HG03432 (cell line): ENCODE measurements around the gene KLF4.
"Not testable (repeated sequence)": the region's sequence is repeated elsewhere in the genome, so short reads cannot be mapped to it uniquely, and the experiment has no call there.

ENCODE experiments used
- ATAC-seq: cut with Tn5 transposase; IDR thresholded peaks from one replicate; pipeline ENCODE4 v1.9.1; 2021; ENCODE audit warnings: mild to moderate bottlenecking, moderate library complexity; ENCODE audit not compliant: unreplicated experiment

The KLF4 gene

DNA sequence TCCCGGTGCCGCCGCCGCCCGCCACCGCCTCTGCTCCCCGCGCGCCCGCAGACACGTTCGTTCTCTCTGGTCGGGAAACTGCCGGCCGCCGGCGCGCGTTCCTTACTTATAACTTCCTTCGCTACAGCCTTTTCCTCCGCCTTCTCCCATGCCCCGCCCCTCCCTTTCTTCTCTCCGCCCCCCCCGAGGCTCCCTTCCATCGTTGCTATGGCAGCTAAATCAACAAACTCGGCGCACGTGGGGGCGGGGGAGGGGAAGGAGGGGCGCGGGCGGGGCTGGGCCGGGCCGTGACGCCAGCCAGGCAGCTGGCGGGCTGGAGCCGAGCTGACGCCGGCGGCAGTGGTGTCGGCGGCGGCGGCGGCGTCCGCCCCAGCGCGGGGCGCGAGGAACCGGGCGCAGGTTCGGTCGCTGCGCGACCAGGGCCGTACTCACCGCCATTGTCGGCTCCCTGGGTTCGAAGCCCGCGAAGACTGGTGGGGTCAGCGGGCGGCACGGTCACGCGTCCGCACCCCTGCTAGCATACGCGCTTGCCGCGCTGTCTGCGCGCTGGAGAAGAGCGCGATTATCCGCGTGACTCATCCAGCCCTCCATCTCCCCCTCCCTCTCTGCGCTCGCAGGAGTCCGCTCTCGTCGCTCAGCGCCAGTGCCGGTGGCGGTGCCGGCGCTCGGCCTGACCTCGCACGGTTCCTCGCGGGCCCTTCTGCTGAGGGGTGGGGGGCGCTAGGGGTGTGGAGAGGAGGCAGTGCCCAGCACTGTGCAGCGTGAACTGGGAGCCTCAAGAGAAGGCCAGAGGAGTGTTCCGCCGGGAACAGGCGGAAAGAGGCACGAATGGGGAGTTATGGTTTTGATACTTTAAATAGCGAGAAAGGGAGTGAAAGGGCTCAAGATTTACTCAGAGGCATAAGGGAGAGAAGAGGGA is at the start of gene KLF4:
KLF4 (minus strand) TSS at position 83 of the 919 bp plus-strand sequence. CDS start 597 bp downstream, outside the sequence.
- peak; percentile 72 for ATAC-seq

DNA sequence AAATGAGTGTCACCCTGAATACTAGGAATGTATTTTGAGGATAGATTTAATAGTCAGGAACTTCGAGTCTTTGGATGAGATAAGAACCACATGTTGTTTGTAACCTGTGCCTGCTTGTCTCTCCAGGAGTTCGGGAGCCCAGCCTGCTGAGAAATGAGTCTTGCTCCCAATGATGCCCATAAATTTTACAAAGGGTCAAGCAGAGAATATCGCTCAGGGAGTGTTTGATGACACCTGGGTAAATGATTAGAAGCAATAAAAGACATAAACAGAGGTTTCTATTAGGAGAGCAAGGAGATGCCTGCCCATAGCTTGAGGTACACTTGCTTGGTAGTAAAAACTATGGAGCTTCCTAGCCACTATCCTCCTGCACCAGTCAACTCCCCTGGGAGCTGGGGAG is 46.9 kb upstream of the KLF4 start:
- no peak for ATAC-seq

DNA sequence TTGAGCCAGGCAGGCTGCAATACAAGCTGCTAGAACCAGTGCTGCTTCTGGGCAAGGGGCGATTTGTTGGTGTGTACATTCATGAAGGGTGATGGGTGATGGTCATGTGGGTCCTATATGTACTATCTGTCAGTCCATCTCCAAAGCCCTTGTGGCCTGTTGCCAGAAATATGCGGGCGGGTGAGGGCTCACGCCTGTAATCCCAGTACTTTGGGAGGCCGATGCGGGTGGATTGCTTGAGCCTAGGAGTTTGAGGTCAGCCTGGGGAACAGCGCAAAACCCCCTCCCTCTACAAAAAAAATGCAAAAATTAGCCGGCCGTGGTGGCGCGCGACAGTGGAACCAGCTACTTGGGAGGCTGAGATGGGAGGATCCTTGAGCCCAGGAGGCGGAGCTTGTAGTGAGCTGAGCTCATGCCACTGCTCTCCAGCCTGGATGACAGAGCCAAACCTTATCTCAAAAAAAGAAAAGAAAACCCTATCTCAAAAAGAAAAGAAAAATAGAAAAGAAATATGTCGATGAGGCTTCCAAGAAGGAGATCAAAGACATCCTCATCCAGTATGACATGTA is 45.0 kb upstream of the KLF4 start:
- ATAC-seq, result no peak

DNA sequence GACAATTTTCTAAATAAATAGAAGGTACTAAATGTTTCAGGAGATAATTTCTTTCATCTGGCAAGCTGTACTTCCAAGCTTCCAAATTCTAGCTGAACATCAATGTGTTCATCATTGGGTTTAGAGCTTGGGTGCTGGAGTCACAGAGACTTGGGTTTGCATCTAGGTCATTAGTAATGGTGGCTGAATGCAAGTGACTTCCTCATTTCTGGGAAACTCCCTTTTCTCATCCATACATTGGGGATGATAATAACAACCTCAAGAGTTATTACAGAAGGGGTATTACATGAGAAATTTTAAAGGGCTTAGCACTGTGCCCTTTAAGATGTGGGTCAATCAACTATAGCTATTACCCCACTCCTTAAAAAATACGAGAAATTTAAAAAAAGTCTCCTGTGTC is 41.1 kb upstream of the KLF4 start:
- ATAC-seq, result no peak

DNA sequence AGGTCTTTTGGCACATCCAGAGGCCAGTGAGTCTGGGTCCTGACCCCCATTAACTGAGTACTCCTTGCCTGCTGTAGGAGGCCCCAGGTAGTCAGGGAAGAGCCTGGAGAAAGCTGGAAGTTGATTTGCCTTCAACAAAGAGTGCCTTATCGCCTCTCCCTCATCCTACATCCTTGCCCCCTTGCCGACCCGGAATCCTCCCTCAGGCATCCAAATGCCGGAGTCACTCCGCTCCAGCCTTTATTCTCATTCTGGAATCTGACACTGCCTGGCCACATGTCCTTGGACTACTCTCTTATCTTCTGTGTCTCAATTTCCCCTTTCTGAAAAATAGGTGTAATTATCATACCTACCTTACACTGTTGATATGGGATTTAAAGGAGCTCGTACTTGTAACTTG is 39.1 kb upstream of the KLF4 start:
- no peak for ATAC-seq

DNA sequence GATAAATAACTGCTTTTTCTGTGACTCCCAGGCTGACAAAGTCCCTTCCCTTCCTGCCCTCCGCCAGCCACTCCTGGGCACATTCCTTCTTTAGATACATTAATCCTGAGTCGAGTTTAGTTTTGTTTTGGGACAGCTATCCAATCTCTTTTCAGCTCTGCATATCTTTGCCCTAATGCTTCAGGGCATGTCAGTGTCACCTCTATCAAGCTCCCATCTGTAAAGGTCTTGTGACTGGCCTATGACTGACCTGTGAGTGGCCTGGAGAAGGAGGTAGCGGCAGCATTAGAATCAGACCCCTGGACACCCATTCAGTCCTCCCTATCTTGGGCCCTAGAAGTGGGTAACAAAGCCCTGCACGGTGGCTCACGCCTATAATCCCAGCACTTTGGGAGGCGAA is 34.0 kb upstream of the KLF4 start:
- ATAC-seq, result no peak

DNA sequence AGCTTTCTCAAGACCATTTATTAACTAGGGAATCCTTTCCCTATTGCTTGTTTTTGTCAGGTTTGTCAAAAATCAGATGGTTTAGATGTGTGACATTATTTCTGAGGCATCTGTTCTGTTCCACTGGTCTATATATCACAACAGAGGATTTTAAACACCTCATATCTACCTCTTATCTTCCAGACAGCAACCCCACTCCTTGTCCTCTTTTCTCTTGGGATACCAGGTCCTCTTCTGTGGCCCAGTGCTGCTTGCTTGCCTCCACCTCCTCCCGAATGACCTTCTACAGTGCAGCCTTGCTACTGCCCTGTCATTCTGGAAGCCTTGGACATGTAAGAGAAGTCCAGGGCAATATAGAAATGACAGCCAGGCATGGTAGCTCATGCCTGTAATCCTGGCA is 30.6 kb upstream of the KLF4 start:
- ATAC-seq, result no peak

DNA sequence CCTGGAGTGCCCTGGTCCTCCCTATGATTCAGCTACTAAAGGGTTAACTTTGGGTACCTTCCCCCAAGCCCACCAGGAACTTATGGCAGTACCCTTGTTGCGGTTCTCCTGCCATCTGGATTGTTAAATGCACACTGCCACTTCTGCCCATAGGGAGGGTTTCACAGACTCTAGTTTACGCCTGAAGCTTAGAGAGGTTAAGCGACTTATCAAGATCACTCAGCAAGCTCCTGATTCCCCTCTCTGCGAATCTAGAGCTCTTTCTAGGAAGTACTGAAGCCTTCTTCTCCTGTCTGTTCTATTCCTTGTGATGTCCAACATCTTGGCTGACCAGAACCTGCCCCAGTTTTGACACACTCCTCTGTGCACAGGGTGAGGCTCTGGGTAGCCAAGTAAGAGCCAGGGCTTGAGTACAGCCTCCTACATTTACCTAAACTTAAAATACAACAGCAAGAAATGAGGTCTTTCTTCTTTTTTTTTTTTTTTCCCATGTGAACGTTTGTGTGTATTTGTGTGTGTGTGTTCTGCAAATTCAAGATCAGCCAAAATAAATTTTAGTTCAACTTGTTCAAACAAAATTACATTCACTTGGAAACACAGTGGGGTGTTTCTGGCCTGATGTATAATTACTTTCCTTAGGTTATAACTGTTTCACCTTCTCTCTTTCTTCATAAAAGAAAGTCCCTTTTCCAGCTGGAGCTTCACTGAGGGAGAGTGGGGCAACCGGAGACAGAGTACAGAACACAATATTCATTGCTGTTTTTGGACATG is 28.7 kb upstream of the KLF4 start:
- no peak for ATAC-seq

DNA sequence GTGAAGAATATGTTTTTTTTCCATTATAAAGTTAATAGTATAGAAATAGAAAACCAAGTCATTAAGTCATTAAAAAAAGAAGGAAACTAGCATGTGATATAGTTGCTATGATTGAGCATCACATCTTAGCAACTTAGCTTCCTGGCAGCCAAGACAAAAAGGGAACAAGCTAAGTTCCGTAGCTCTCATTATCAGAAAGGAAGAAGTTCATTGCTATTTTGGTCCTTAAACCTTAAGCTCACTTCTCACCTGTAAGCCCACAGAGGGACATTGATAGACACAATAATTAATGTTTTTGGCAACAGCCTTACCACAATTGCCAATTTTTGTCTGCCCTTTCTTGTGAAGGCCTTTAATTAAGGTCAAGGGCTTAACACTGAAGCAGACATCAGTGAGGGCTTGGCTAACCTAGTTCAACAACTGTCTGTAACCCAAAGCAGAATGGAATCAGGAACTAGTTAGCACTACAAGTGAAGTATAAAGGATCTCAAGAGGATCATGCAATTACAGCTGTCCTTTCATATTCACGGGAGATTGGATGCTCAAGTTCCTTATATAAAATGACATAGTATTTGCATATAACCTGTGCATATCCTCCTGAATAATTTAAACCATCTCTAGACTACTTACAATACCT is 24.0 kb upstream of the KLF4 start:
- ATAC-seq, result no peak

DNA sequence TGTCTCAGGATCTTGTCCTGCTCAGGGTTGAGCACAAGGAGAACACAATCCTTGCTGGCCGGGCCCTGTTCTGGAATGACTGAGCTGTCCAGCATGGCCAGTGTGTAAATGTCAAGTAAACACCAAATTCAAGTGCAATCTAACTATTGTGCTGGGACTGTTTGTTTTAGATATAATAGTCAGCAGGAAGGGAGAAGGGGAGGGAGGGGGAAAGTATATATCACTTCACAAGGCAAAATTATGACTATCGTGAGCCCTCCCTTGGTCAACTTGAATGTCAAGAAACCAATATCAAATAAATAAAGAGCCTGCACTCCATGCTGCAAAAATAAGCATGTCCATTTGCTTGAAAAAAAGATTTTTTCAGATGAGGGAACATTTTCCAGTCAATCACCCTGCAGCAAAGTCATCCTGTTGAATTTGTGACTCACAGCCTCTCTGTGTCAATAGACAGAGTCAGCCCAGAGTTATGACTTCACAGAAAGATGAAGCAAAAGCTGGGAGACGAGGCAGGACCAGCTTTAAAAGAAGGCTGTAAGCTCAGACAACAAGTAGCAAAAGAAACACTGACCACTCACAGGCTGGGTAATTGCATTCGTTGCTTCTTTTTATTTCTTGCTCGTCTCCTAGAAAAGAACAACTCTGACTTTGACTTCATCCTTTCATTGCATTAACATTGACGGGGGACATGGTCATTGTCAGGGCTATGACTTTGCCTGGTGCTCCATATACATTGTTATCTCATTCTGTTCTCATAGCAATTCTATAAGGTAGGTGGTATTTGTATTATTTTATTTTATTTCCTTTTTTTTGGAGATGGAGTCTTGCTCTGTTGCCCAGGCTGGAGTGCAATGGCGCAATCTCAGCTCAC is 15.3 kb upstream of the KLF4 start:
- no peak for ATAC-seq

DNA sequence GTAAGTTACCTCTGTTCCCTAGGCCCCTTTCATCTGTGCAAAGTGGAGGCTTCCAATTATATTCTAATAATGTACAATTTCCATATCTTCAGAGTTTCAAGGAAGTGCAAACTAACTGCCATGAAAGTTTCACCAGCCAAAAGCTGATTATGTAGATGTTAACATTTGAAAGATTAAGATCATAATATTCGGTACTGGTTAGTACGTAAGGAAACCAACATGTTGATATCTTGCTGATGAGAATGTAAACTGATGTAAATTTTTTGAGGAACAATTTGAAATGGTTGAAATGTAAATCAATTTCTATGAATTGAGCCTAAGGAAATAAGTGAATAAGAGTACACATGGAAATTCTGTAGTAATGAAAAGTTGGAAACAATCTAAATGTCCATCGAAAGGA is 12.9 kb upstream of the KLF4 start:
- no peak for ATAC-seq

DNA sequence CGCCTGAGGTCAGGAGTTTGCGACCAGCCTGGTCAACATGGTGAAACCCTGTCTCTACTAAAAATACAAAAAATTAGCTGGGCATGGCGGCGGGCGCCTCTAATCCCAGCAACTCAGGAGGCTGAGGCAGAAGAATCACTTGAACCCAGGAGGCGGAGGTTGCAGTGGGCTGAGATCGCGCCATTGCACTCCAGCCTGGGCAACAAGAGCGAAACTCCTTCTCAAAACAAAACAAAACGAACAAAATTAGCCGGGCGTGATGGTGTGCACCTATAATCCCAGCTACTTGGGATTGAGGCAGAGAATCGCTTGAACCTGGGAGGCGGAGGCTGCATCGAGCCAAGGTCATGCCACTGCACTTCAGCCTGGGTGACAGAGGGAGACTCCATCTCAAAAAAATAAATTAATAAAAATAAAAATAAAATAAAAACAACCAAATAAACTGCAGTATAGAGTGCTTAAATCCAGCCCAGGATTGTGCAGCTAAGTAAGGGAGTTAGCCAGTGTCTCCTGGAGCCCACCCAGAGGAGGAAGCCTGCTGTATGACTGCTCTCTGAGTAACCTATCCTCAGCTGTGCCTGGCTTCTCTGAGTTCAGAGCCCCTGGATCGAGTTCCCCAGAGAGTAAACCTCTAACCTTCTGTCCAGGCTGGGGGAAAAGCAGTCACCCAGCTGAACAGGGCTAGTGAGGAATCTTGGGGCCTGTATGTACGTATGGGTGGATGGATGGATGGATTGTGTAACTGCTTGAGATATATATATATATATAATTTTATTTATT is 11.0 kb upstream of the KLF4 start:
- not testable (repeated sequence) for ATAC-seq

DNA sequence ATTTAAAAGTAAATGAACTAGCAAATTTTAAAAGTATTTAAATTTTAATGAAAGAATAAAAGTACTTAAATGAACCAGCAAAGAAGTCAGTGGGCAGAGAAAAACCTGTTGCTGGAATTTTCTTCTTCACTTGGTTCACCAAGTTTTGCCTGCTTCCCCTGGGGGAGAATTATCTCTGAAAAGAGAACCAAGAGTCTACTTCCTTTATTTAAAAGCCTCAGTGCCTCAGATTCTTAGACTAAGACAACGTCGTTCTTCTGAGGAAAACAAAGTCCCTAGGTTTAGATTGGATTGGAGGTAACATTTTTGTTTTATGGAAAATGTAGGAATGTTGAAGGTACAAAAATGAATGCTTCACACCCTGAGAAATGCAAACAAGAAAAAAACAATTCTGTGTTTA is 7.4 kb upstream of the KLF4 start:
- ATAC-seq, result no peak

DNA sequence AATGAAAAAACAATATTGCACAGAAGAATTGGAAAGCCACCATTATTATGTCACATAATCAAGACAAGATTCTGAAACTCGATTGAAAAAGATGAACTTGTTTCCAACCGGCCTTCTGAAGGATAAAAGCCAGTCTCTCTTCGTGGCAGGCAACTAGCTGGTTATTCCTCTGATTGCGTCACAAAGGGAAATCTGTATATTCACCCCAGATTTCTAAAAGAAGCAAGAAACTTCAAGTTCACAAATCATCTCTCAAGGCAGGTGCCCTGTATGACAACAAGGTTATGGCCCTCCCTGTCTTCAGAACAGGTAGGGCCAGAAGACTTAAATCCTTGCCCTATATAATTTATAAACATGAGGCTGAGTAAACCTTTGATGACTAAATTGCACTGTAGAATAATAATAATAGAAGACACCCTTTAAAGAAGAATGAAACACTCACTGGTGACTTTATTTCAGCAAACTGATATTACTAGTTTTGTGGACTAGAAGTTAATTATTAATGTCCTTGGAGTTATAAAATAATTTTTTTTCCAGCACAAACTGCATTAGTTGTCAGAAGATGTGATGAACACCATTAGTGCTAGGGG is 2.9 kb upstream of the KLF4 start:
- no peak for ATAC-seq

DNA sequence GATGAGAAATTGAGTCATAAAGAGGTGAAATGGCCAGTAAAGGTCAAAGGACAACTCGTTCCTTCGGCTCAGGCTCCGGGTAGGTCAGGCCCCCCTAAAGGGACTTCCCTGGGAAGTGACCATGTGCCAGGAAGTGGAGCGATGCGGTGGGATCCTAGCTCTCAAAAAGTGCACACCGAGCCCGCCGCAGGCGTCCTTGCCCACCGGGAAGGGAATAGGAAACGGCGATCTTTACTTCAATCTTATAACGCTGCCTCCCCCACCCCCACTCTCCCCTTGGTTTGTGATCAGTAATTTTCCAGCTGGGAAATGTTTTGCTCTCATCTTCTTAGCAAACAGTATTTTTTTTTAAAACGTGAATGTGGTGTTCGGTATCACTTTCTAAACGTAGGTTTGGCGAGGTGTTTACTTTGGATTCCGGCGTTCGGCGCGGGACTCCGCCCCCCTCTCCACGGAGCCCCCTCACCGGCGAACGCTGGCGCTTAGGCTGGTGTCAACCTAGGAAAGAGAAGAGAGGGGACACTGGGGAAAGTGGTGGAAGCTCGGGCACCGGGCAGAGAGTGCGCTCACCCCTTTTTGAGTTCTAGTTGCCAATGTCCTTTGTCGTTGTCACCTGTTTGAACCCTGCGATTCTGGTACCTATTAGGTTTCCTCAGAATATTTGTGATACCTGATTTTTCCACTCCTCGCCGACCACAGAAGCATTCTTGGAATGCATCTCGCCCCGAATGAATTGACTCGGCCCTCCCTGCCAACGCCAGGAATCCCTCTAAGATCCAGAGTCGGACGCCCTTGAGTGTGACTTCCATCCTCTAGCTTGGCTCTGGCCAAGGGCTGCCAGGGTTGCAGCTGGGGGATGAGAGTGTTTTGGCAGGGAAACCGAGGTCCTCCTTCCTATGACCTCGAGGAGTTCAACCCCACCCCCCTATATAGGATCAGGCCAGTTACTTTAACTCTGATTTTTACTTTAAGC is 1.8 kb upstream of the KLF4 start:
- ATAC-seq, result no peak

DNA sequence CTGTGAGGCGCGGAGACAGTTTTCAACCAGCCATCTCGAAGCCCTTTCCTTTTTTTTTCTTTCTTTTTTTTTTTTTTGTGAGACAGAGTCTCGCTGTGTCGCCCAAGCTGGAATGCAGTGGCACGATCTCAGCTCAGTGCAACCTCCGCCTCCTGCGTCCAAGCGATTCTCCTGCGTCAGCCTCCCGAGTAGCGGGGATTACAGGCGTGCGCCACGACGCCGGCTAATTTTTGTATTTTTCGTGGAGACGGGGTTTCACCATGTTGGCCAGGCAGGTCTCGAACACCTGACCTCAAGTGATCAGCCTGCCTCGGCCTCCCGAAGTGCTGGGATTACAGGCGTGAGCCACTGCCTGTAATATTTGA is 1.0 kb upstream of the KLF4 start:
- not testable (repeated sequence) for ATAC-seq

DNA sequence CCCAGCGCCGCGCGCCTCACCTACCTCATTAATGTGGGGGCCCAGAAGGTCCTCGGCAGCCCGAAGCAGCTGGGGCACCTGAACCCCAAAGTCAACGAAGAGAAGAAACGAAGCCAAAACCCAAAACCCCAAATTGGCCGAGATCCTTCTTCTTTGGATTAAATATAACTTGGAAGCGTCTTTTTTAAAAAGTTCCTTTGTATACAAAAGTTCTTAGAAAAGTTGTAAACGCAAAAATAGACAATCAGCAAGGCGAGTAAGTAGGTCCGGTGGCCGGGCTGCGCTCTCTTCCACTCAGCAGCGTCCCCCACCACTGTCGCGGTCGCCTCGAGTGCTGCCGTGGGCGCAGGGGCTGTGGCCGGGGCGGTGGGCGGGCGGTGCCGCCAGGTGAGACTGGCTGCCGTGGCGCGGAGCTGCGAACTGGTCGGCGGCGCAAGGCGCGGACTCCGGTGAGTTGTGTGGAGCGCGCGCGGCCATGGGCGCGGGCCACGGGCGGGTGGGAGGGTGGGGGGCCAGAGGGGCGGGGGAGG is 360 bp downstream of the KLF4 start:
- peak; percentile 39 for ATAC-seq
